Hepatocyte (in vitro differentiated cells): ENCODE data around the gene DIAPH3.

Experiments
- EZH2phosphoT487 ChIP-seq: fragments of 200-600 bp; sonication (generic); IDR thresholded peaks from one replicate; pipeline ENCODE4 v1.6.1; 2018; ENCODE audit warnings: antibody characterized with exemption, mild to moderate bottlenecking, low read depth, moderate library complexity; ENCODE audit not compliant: unreplicated experiment, severe bottlenecking
- TF ChIP-seq, protein P1 (sequence below): fragments of 200-600 bp; sonication (generic); IDR thresholded peaks from 2 replicates; pipeline ENCODE4 v1.5.1; 2016; ENCODE audit warnings: antibody characterized with exemption, mild to moderate bottlenecking; ENCODE audit not compliant: poor library complexity

GRCh38 chr13:59789558-59789957 is 374.2 kb downstream of the DIAPH3 start:
- TF ChIP-seq, protein P1, sequence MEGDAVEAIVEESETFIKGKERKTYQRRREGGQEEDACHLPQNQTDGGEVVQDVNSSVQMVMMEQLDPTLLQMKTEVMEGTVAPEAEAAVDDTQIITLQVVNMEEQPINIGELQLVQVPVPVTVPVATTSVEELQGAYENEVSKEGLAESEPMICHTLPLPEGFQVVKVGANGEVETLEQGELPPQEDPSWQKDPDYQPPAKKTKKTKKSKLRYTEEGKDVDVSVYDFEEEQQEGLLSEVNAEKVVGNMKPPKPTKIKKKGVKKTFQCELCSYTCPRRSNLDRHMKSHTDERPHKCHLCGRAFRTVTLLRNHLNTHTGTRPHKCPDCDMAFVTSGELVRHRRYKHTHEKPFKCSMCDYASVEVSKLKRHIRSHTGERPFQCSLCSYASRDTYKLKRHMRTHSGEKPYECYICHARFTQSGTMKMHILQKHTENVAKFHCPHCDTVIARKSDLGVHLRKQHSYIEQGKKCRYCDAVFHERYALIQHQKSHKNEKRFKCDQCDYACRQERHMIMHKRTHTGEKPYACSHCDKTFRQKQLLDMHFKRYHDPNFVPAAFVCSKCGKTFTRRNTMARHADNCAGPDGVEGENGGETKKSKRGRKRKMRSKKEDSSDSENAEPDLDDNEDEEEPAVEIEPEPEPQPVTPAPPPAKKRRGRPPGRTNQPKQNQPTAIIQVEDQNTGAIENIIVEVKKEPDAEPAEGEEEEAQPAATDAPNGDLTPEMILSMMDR: no peak
- no peak for TF ChIP-seq EZH2phosphoT487
